HL-60 (cell line): ENCODE measurements around the gene ZNF334.

Source experiments
- DNase-seq, 2 experiments: peaks; one replicate each; pipeline ENCODE4 v3.0.0-alpha.2; 2010 to 2020; ENCODE audit warnings: low read depth in 1 of 2, low spot score in 1 of 2
- H3K27ac ChIP-seq: fragments of 250-450 bp; sonication (Bioruptor Pico); replicated peaks from 2 replicates; pipeline ENCODE4 v1.5.1; 2020; ENCODE audit warnings: mild to moderate bottlenecking, moderate library complexity
- H3K27me3 ChIP-seq: fragments of 250-450 bp; sonication (Bioruptor Pico); 2 replicates; pipeline ENCODE4 v1.5.1; 2021; ENCODE audit warnings: mild to moderate bottlenecking, moderate library complexity; ENCODE audit not compliant: insufficient read depth, poor library complexity, severe bottlenecking
- H3K4me3 ChIP-seq: replicated peaks from 2 replicates; pipeline ENCODE4 v1.5.1; 2011; ENCODE audit warnings: mild to moderate bottlenecking, control low read depth, low read length; ENCODE audit not compliant: insufficient read depth
- GABPA ChIP-seq: IDR thresholded peaks from 2 replicates; pipeline ENCODE4 v1.6.1; 2012; ENCODE audit warnings: low read depth
- POLR2AphosphoS5 ChIP-seq: IDR thresholded peaks from 2 replicates; pipeline ENCODE4 v1.6.1; 2012; ENCODE audit warnings: low read depth
- SPI1 ChIP-seq: IDR thresholded peaks from 2 replicates; pipeline ENCODE4 v1.6.1; 2012; ENCODE audit warnings: low read depth, mild to moderate bottlenecking, borderline replicate concordance
- TF ChIP-seq, protein P1 (sequence below): IDR thresholded peaks from 2 replicates; pipeline ENCODE4 v1.6.1; 2012; ENCODE audit warnings: low read depth; ENCODE audit not compliant: insufficient replicate concordance
- TF ChIP-seq, protein P2 (sequence below): IDR thresholded peaks from one replicate; pipeline ENCODE4 v1.5.1; 2011; ENCODE audit warnings: low read length, control low read depth, inconsistent platforms; ENCODE audit not compliant: insufficient read depth

The ZNF334 gene

DNA sequence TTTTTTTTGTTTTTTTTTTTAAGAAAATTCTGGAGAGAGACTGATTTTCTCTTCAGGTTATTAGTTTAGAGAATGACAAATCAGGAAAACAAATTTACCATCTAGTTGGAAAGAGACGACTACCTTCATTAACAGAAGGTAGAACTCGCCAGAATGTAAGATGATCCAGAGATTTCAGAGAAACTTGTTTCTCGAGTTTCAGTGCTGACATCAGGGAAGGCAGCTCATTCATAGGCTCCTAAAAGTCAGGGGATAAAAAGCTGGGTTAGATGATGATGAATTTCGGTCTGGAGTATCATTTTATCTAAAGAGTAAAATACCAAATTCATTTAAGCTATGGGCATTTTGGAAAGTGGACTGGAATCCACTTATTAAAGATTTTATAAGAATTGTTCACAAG lies 27.9 kb downstream of the ZNF334 start:
- H3K27ac ChIP-seq, result no peak overlapping the region
- peaks cover 4% of the 10 kb centered on the region for H3K27me3 ChIP-seq
- no peak overlapping the region for H3K4me3 ChIP-seq
- DNase-seq, result no peak
- TF ChIP-seq POLR2AphosphoS5 (no peak), GABPA (no peak), SPI1 (no peak)
- TF ChIP-seq, protein P1, sequence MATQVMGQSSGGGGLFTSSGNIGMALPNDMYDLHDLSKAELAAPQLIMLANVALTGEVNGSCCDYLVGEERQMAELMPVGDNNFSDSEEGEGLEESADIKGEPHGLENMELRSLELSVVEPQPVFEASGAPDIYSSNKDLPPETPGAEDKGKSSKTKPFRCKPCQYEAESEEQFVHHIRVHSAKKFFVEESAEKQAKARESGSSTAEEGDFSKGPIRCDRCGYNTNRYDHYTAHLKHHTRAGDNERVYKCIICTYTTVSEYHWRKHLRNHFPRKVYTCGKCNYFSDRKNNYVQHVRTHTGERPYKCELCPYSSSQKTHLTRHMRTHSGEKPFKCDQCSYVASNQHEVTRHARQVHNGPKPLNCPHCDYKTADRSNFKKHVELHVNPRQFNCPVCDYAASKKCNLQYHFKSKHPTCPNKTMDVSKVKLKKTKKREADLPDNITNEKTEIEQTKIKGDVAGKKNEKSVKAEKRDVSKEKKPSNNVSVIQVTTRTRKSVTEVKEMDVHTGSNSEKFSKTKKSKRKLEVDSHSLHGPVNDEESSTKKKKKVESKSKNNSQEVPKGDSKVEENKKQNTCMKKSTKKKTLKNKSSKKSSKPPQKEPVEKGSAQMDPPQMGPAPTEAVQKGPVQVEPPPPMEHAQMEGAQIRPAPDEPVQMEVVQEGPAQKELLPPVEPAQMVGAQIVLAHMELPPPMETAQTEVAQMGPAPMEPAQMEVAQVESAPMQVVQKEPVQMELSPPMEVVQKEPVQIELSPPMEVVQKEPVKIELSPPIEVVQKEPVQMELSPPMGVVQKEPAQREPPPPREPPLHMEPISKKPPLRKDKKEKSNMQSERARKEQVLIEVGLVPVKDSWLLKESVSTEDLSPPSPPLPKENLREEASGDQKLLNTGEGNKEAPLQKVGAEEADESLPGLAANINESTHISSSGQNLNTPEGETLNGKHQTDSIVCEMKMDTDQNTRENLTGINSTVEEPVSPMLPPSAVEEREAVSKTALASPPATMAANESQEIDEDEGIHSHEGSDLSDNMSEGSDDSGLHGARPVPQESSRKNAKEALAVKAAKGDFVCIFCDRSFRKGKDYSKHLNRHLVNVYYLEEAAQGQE, result no peak
- TF ChIP-seq, protein P2, sequence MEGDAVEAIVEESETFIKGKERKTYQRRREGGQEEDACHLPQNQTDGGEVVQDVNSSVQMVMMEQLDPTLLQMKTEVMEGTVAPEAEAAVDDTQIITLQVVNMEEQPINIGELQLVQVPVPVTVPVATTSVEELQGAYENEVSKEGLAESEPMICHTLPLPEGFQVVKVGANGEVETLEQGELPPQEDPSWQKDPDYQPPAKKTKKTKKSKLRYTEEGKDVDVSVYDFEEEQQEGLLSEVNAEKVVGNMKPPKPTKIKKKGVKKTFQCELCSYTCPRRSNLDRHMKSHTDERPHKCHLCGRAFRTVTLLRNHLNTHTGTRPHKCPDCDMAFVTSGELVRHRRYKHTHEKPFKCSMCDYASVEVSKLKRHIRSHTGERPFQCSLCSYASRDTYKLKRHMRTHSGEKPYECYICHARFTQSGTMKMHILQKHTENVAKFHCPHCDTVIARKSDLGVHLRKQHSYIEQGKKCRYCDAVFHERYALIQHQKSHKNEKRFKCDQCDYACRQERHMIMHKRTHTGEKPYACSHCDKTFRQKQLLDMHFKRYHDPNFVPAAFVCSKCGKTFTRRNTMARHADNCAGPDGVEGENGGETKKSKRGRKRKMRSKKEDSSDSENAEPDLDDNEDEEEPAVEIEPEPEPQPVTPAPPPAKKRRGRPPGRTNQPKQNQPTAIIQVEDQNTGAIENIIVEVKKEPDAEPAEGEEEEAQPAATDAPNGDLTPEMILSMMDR, result no peak

DNA sequence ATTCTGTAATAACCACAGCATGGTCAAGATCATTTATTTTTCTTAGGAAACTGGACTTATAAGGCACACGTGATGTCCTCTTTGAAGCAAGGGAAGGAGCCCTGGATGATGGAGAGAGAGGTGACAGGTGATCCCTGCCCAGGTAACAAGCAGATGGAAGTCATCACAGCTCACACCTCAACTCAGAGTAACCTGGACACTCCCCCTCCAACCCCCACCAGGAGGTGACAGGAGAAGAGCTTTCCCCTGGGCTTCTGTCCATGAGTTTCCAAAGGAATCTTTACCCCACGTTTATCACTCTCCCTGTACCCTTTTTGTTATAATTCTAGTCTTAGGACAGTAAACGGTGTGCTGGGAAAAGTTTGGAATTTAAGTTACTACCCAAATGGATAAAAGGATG lies 28.4 kb downstream of the ZNF334 start:
- Histone ChIP-seq H3K27ac (no peak overlapping the region), H3K27me3 (peaks cover 4% of the 10 kb centered on the region), H3K4me3 (no peak overlapping the region)
- no peak for TF ChIP-seq GABPA
- no peak for TF ChIP-seq POLR2AphosphoS5
- TF ChIP-seq, protein P1, result no peak
- TF ChIP-seq SPI1, result no peak
- TF ChIP-seq, protein P2, result no peak
- no peak for DNase-seq

DNA sequence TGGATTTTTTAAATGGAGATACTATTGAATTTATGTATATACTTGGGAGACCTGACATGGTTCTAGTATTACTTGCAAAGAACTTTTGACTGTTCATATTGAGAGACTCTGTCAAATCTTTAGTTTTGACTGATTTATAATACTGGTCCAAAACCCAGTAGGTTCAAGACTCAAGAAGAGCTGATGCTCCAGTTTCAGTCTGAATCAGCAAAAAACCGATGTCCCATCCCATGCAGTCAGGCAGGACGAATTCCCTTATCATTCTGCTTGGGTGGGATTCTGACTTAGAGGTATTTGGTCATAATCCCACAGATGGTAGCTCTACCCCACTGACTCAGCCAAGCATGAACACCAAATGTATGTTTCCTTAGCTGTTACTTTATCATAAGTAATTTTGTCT lies 29.5 kb downstream of the ZNF334 start:
- peaks cover 5% of the 10 kb centered on the region for H3K27me3 ChIP-seq
- no peak overlapping the region for H3K4me3 ChIP-seq
- no peak overlapping the region for H3K27ac ChIP-seq
- TF ChIP-seq GABPA (no peak), SPI1 (no peak), POLR2AphosphoS5 (no peak)
- TF ChIP-seq, protein P1, result no peak
- TF ChIP-seq, protein P2, result no peak
- no peak for DNase-seq
